CD4-positive, alpha-beta T cell treated with Interleukin-6 at 100 ng/mL for 8 hours (primary cell): ENCODE results near the gene DAZAP1.
A peak's percentile ranks its signal among the peaks of the same experiment; 100 is the strongest.

ENCODE experiments used
- DNase-seq: peaks from one replicate; pipeline ENCODE4 v3.0.0-alpha.2; 2020; ENCODE audit warnings: mixed read lengths, low spot score

The DAZAP1 gene

GRCh38 chr19:1457031-1457739, 49.8 kb downstream of the DAZAP1 start:
- DNase-seq = no peak

GRCh38 chr19:1457892-1458291, 50.5 kb downstream of the DAZAP1 start:
- DNase-seq = no peak

GRCh38 chr19:1459479-1459878, 52.1 kb downstream of the DAZAP1 start:
- no peak for DNase-seq

GRCh38 chr19:1460033-1460995, 52.9 kb downstream of the DAZAP1 start:
- no peak for DNase-seq

GRCh38 chr19:1461862-1462261, 54.5 kb downstream of the DAZAP1 start:
- no peak for DNase-seq

- no peak for DNase-seq
Observed at GRCh38 chr19:1465191-1466016, 58.0 kb downstream of the DAZAP1 start.

GRCh38 chr19:1466018-1466460, 58.7 kb downstream of the DAZAP1 start:
- no peak for DNase-seq

- no peak for DNase-seq
Observed at GRCh38 chr19:1466461-1467214, 59.3 kb downstream of the DAZAP1 start.

GRCh38 chr19:1467215-1467489, 59.8 kb downstream of the DAZAP1 start:
- DNase-seq = no peak

GRCh38 chr19:1467490-1468273, 60.3 kb downstream of the DAZAP1 start:
- DNase-seq = no peak

GRCh38 chr19:1468274-1468820, 61.0 kb downstream of the DAZAP1 start:
- DNase-seq = no peak

GRCh38 chr19:1468821-1469254, 61.5 kb downstream of the DAZAP1 start:
- DNase-seq = no peak

GRCh38 chr19:1469255-1470054, 62.1 kb downstream of the DAZAP1 start:
- DNase-seq = no peak

GRCh38 chr19:1470055-1470304, 62.6 kb downstream of the DAZAP1 start:
- no peak for DNase-seq

- DNase-seq = peak; percentile 75
Observed at GRCh38 chr19:1470305-1471009, 63.1 kb downstream of the DAZAP1 start.

- DNase-seq = no peak
Observed at GRCh38 chr19:1471010-1471514, 63.7 kb downstream of the DAZAP1 start.

- no peak for DNase-seq
Observed at GRCh38 chr19:1471515-1472160, 64.3 kb downstream of the DAZAP1 start.

- no peak for DNase-seq
Observed at GRCh38 chr19:1472231-1473084, 65.1 kb downstream of the DAZAP1 start.
